OCI-LY7 (cell line): ENCODE data around the gene S100A8. TPM values are rescaled to one million over a fixed set of nuclear protein-coding genes. Genes with fewer than 3 reads are reported as not detected.

Experiments
- BruUV-seq: library from RNA; stranded (reverse); fragments of 400-500 nt; replicated peaks from 2 replicates; lab custom pipeline; 2021; lab: Mats Ljungman, UMichigan
- CTCF ChIA-PET: fragments of 300-600 bp; sonication (Branson Sonifier 250); formaldehyde crosslinking; loops from one replicate; lab custom pipeline; 2022; ENCODE audit warnings: antibody characterized with exemption; ENCODE audit not compliant: unreplicated experiment; lab: Charles Lee
- POLR2A ChIA-PET: fragments of 300-600 bp; sonication (Branson Sonifier 250); formaldehyde crosslinking; loops from one replicate; lab custom pipeline; 2022; ENCODE audit warnings: antibody characterized with exemption; lab: Charles Lee
- DNase-seq: peaks from one replicate; pipeline ENCODE4 v3.0.0-alpha.2; 2015; ENCODE audit warnings: low spot score
- H2AFZ ChIP-seq: fragments of 200-600 bp; sonication (generic), shearing (Covaris generic); 2 replicates; pipeline ENCODE4 v1.6.1; 2014; ENCODE audit warnings: mild to moderate bottlenecking, antibody characterized with exemption, low read length, moderate library complexity
- H3K27ac ChIP-seq: fragments of 200-600 bp; sonication (generic); 2 replicates; pipeline ENCODE4 v1.5.1; 2014; ENCODE audit warnings: mixed run types, low read depth, mild to moderate bottlenecking, moderate library complexity, low read length, inconsistent platforms; ENCODE audit not compliant: poor library complexity, severe bottlenecking
- H3K36me3 ChIP-seq: fragments of 200-600 bp; sonication (generic); 2 replicates; pipeline ENCODE4 v1.6.1; 2014; ENCODE audit warnings: mild to moderate bottlenecking, antibody characterized with exemption, low read length, moderate library complexity, mixed read lengths; ENCODE audit not compliant: insufficient read depth
- H3K4me1 ChIP-seq: fragments of 200-600 bp; sonication (generic); 2 replicates; pipeline ENCODE4 v1.5.1; 2014; ENCODE audit warnings: mild to moderate bottlenecking, low read length; ENCODE audit not compliant: insufficient read depth, poor library complexity, severe bottlenecking
- H3K4me2 ChIP-seq: fragments of 200-600 bp; sonication (generic); 2 replicates; pipeline ENCODE4 v1.6.1; 2014; ENCODE audit warnings: mild to moderate bottlenecking, low read length
- H3K4me3 ChIP-seq: fragments of 200-600 bp; sonication (generic); 2 replicates; pipeline ENCODE4 v1.5.1; 2014; ENCODE audit warnings: mild to moderate bottlenecking, low read depth, low read length; ENCODE audit not compliant: poor library complexity, severe bottlenecking
- H3K79me2 ChIP-seq: fragments of 200-600 bp; sonication (generic); 2 replicates; pipeline ENCODE4 v1.6.1; 2016; ENCODE audit warnings: low read depth, mild to moderate bottlenecking, low read length, moderate library complexity, mixed read lengths; ENCODE audit not compliant: insufficient read depth
- H3K9me2 ChIP-seq: fragments of 200-600 bp; sonication (generic); 2 replicates; pipeline ENCODE4 v1.6.1; 2016; ENCODE audit warnings: mild to moderate bottlenecking, low read length, mixed read lengths; ENCODE audit not compliant: insufficient read depth
- H3K9me3 ChIP-seq: fragments of 200-600 bp; sonication (generic); 2 replicates; pipeline ENCODE4 v1.6.1; 2014; ENCODE audit warnings: mild to moderate bottlenecking, mixed run types, low read length, mixed read lengths
- H4K20me1 ChIP-seq: fragments of 200-600 bp; sonication (generic); 2 replicates; pipeline ENCODE4 v1.6.1; 2014; ENCODE audit warnings: mild to moderate bottlenecking, antibody characterized with exemption, low read length, moderate library complexity, mixed read lengths; ENCODE audit not compliant: insufficient read depth
- EZH2phosphoT487 ChIP-seq: fragments of 200-600 bp; sonication (generic); IDR thresholded peaks from 2 replicates; pipeline ENCODE4 v1.6.1; 2018; ENCODE audit warnings: low read depth, borderline replicate concordance, mild to moderate bottlenecking, mixed run types, antibody characterized with exemption, low read length, moderate library complexity, mixed read lengths
- intact Hi-C: fragments of 100-400 bp; cut with micrococcal nuclease; formaldehyde crosslinking; loops from one replicate; pipeline ENCODE4 v1.10.0; 2022; ENCODE audit not compliant: unreplicated experiment
- total RNA-seq, 2 experiments: library from RNA; depleted of rRNA in 1 of 2; stranded (reverse); fragments of >200 nt in 1 of 2; shearing (Covaris generic) in 1 of 2; gene quantifications; 2 replicates each; pipeline ENCODE4 v1.2.3, GENCODE V29; 2014 to 2022
- TF ChIP-seq, protein P1 (sequence below): fragments of 200-600 bp; sonication (generic); conservative IDR thresholded peaks from 2 replicates; pipeline ENCODE4 v1.5.1; 2014; ENCODE audit warnings: mild to moderate bottlenecking, antibody characterized with exemption, low read length, moderate library complexity, mixed read lengths

Gene S100A8
- total RNA-seq, 2 experiments from 2014 or later = not detected

DNA sequence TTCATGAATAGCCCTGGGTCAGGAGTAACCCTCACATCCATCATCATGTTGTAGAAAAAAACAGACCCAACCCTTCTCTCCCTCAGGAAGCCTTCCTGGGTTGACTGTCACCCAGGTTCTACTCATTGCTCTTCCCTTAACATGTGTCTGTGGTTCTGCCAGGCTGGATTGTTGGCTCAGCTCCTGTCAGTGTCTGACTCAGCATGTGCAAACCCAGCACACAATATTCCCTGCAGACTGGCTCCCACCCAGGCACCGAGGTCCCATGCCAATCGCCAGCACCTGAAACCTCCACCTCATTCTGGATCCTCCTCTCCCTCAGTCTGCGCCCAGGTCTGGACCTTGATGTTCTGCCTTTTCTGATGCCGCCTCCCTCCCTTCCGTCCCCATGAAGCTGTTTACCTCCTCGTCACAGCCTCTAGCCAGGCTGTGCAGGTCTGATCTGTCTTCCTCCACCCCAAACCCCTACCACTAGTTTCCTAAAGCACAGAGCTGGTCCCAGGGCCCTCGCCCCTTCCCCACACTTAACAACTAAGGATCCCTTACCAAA, 4.3 kb upstream of the S100A8 start:
- no peaks in the 10 kb centered on the region for H3K9me3 ChIP-seq

DNA sequence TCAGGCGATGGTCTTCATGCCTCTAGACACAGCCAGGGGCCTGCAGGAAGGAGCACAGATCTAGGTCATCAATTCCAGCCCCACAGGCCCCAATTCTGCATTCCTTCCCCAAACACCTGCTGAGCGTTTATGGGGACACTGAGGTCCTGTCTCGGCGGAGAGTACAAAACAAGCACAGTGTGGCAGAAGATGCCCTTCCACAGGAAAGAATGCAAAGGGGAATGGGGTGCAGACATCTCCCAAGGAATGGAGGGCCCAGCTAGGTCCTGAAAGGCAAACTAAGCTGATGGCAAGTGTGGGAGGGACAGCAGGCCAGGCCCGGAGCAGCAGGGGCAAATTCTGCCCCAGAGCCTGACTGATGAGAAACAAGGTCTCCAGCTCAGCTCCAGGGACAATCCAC, 3.5 kb upstream of the S100A8 start:
- TF ChIP-seq EZH2phosphoT487 = no peak
- TF ChIP-seq, protein P1, sequence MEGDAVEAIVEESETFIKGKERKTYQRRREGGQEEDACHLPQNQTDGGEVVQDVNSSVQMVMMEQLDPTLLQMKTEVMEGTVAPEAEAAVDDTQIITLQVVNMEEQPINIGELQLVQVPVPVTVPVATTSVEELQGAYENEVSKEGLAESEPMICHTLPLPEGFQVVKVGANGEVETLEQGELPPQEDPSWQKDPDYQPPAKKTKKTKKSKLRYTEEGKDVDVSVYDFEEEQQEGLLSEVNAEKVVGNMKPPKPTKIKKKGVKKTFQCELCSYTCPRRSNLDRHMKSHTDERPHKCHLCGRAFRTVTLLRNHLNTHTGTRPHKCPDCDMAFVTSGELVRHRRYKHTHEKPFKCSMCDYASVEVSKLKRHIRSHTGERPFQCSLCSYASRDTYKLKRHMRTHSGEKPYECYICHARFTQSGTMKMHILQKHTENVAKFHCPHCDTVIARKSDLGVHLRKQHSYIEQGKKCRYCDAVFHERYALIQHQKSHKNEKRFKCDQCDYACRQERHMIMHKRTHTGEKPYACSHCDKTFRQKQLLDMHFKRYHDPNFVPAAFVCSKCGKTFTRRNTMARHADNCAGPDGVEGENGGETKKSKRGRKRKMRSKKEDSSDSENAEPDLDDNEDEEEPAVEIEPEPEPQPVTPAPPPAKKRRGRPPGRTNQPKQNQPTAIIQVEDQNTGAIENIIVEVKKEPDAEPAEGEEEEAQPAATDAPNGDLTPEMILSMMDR = 0 out of 2 replicates have a peak, but pooled peaks have one; percentile 3
- no TSS peak for BruUV-seq
- Histone ChIP-seq H3K79me2 (no peaks in the 10 kb centered on the region), H3K36me3 (no peaks in the 10 kb centered on the region), H3K4me2 (no peak overlapping the region), H4K20me1 (no peaks in the 10 kb centered on the region), H3K4me3 (no peak overlapping the region), H3K9me2 (no peaks in the 10 kb centered on the region), H3K4me1 (no peaks in the 10 kb centered on the region), H3K27ac (no peak overlapping the region), H2AFZ (no peak overlapping the region), H3K9me3 (no peaks in the 10 kb centered on the region)
- intact Hi-C loops = no loop called here
- ChIA-PET POLR2A (no interaction called here), CTCF (no interaction called here)
- DNase-seq = no peak

More for the DNA sequence above, 4.3 kb upstream of the S100A8 start:
- H3K9me2 ChIP-seq = no peaks in the 10 kb centered on the region
- ChIA-PET CTCF (no interaction called here), POLR2A (no interaction called here)
- no peak for TF ChIP-seq EZH2phosphoT487
- TF ChIP-seq, protein P1 = no peak
- no peak for DNase-seq
- no peaks in the 10 kb centered on the region for H3K36me3 ChIP-seq
- no peaks in the 10 kb centered on the region for H3K4me1 ChIP-seq
- intact Hi-C loops = no loop called here
- H4K20me1 ChIP-seq = no peaks in the 10 kb centered on the region
- BruUV-seq = no TSS peak
- H2AFZ ChIP-seq = no peak overlapping the region
- H3K4me3 ChIP-seq = no peak overlapping the region
- H3K27ac ChIP-seq = no peak overlapping the region
- H3K79me2 ChIP-seq = no peaks in the 10 kb centered on the region
- H3K4me2 ChIP-seq = no peak overlapping the region

DNA sequence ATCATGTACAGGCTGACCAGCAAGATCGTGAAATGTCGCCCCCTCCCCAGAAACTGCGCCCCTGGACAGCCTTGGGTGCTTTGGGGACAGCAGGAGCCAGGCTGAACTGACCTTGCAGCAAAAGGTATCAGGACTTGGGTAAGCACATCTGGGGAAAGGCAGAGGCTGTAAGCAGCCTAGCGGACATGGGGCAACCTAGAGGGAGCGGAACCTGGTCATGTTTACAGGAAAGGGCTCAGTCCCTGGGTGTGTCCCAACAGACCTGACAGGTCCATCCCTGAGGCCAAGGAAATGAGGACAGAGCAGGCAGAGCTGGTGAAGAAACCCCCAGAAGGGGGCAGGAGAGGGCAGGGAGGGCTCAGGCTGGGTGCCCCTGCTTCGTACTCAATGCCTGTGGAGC, 3.1 kb upstream of the S100A8 start:
- ChIA-PET POLR2A (no interaction called here), CTCF (no interaction called here)
- Histone ChIP-seq H3K4me1 (no peaks in the 10 kb centered on the region), H3K9me3 (no peaks in the 10 kb centered on the region), H3K79me2 (no peaks in the 10 kb centered on the region), H4K20me1 (no peaks in the 10 kb centered on the region), H3K27ac (no peak overlapping the region), H3K36me3 (no peaks in the 10 kb centered on the region), H3K4me3 (no peak overlapping the region), H3K9me2 (no peaks in the 10 kb centered on the region), H2AFZ (no peak overlapping the region), H3K4me2 (no peak overlapping the region)
- intact Hi-C loops = no loop called here
- no peak for DNase-seq
- TF ChIP-seq, protein P1 = peak; percentile 17; the same call in 1 of the 2 replicates
- TF ChIP-seq EZH2phosphoT487 = no peak
- no TSS peak for BruUV-seq
